Liver (tissue), 9 donors: ENCODE results near the gene DENND1C. TPM values are rescaled to one million over a fixed set of nuclear protein-coding genes. Genes with fewer than 3 reads are reported as not detected.

Experiments
- DNase-seq: peaks from one replicate; pipeline ENCODE4 v3.0.0-alpha.2; 2017; ENCODE audit warnings: low spot score
- H3K27ac ChIP-seq, 2 donors: one replicate each; pipeline ENCODE4 v1.7.0; 2013; ENCODE audit warnings: inconsistent platforms in 2 of 2, low read length in 2 of 2, control low read depth in 1 of 2, low read depth in 1 of 2, mild to moderate bottlenecking in 1 of 2
- H3K27me3 ChIP-seq, 4 donors: one replicate each; pipeline versions ENCODE4 v1.6.1 to v1.7.0; 2013; ENCODE audit warnings: low read length in 3 of 4, inconsistent platforms in 1 of 4, mild to moderate bottlenecking in 1 of 4, moderate library complexity in 1 of 4; ENCODE audit not compliant: control insufficient read depth in 4 of 4, insufficient read depth in 4 of 4
- H3K36me3 ChIP-seq, 4 donors: one replicate each; pipeline versions ENCODE4 v1.6.1 to v1.7.0; 2013; ENCODE audit warnings: low read length in 3 of 4, mild to moderate bottlenecking in 3 of 4, low read depth in 1 of 4, moderate library complexity in 1 of 4; ENCODE audit not compliant: control insufficient read depth in 4 of 4, insufficient read depth in 3 of 4
- H3K4me1 ChIP-seq, 4 donors: one replicate each; pipeline versions ENCODE4 v1.6.1 to v1.7.0; 2013; ENCODE audit warnings: low read length in 3 of 4, mild to moderate bottlenecking in 3 of 4, moderate library complexity in 1 of 4; ENCODE audit not compliant: control insufficient read depth in 4 of 4, insufficient read depth in 4 of 4
- H3K4me3 ChIP-seq, 3 donors: one replicate each; pipeline versions ENCODE4 v1.6.1 to v1.7.0; 2013; ENCODE audit warnings: low read length in 3 of 3, control low read depth in 1 of 3, low read depth in 1 of 3, mild to moderate bottlenecking in 1 of 3
- H3K9ac ChIP-seq, 2 donors: one replicate each; pipeline ENCODE4 v1.7.0; 2013; ENCODE audit warnings: low read length in 2 of 2, mild to moderate bottlenecking in 2 of 2, moderate library complexity in 2 of 2, control low read depth in 1 of 2, low read depth in 1 of 2
- H3K9me3 ChIP-seq, 4 donors: one replicate each; pipeline versions ENCODE4 v1.6.1 to v1.7.0; 2013; ENCODE audit warnings: low read length in 3 of 4; ENCODE audit not compliant: control insufficient read depth in 4 of 4
- EGR1 ChIP-seq, 2 donors: IDR thresholded peaks; 2 replicates each; pipeline ENCODE4 v1.6.1; 2016 to 2018; ENCODE audit warnings: antibody characterized with exemption in 2 of 2, low read depth in 2 of 2
- FOXA2 ChIP-seq: IDR thresholded peaks from 2 replicates; pipeline ENCODE4 v1.6.1; 2016; ENCODE audit warnings: antibody characterized with exemption
- GABPA ChIP-seq, 2 donors: IDR thresholded peaks in 1 of 2; conservative IDR thresholded peaks in 1 of 2; 2 replicates each; pipeline ENCODE4 v1.6.1; 2016; ENCODE audit warnings: antibody characterized with exemption in 2 of 2, mild to moderate bottlenecking in 1 of 2, moderate library complexity in 1 of 2
- HNF4G ChIP-seq: IDR thresholded peaks from 2 replicates; pipeline ENCODE4 v1.6.1; 2016; ENCODE audit warnings: antibody characterized with exemption
- NR2F2 ChIP-seq: IDR thresholded peaks from 2 replicates; pipeline ENCODE4 v1.6.1; 2016; ENCODE audit warnings: antibody characterized with exemption
- RXRA ChIP-seq, 2 donors: IDR thresholded peaks; 2 replicates each; pipeline ENCODE4 v1.6.1; 2017 to 2018; ENCODE audit warnings: antibody characterized with exemption in 2 of 2, mild to moderate bottlenecking in 1 of 2
- TAF1 ChIP-seq: conservative IDR thresholded peaks from 2 replicates; pipeline ENCODE4 v1.6.1; 2016; ENCODE audit warnings: antibody characterized with exemption, mild to moderate bottlenecking
- YY1 ChIP-seq: IDR thresholded peaks from 2 replicates; pipeline ENCODE4 v1.6.1; 2016; ENCODE audit warnings: antibody characterized with exemption, mild to moderate bottlenecking
- WGBS: extraction: QIAGEN DNeasy Blood & Tissue Kit; methylation state at CpG from one replicate; pipeline ENCODE4 v1.1.7; 2013; 5-methylcytosine and 5-hydroxymethylcytosine counted together
- polyA plus RNA-seq, 2 donors: library from polyadenylated mRNA; stranded (reverse) in 1 of 2; unstranded in 1 of 2; fragments of 200-250 nt in 1 of 2; fragments of >200 nt in 1 of 2; fragmentation: Nextera tagmentation in 1 of 2; extraction: Ambion mirVana in 1 of 2; gene quantifications; one replicate each; pipeline versions ENCODE4 v1.2.1 to v1.2.3, GENCODE V29; 2013 to 2015
- total RNA-seq, 2 donors: library from RNA; depleted of rRNA; stranded (reverse); fragments of >200 nt; gene quantifications; one replicate each; pipeline ENCODE4 v1.2.3, GENCODE V29; 2014
- TF ChIP-seq, protein P1 (sequence below): fragments of 150-350 bp; IDR thresholded peaks from 2 replicates; pipeline ENCODE4 v1.5.1; 2017; ENCODE audit warnings: improper control_type of control experiment, low read depth, low read length; ENCODE audit not compliant: missing input control
- TF ChIP-seq, protein P2 (sequence below): IDR thresholded peaks from 2 replicates; pipeline ENCODE4 v1.6.1; 2016; ENCODE audit warnings: antibody characterized with exemption
- TF ChIP-seq, protein P3 (sequence below): IDR thresholded peaks from 2 replicates; pipeline ENCODE4 v1.6.1; 2016; ENCODE audit warnings: antibody characterized with exemption
- TF ChIP-seq, protein P4 (sequence below): IDR thresholded peaks from 2 replicates; pipeline ENCODE4 v1.6.1; 2016; ENCODE audit warnings: antibody characterized with exemption
- donor health status: healthy.
- donor health status: healthy.
- donor health status: healthy.
- donor health status: healthy.
- donor health status: healthy.

The DENND1C gene
- total and polyA plus RNA-seq, 4 donors: 0.99 to 1.5 (median 1.2) TPM

DNA sequence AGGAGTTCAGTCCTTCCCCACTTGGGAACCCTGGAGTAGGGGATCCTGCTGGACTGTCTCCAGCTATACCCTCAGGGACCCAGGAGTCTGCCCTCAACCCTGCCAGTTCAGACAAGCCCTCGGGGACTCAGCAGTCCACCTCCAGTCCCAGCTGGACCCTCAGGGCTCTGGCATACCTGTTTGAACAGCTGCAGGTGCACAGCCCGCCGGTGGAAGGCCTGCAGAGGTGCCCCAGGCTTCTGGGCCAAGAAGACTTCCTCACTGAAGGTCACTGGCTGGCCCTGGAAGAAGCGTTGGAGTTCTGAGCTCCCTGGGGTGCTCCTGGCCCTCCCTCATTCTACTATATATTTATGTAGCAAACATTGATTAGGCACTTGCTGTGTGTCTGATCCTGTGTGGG, 8.9 kb downstream of the DENND1C start:
- H3K4me3 ChIP-seq: no peak overlapping the region
- no peaks in the 10 kb centered on the region for H3K9me3 ChIP-seq
- H3K9ac ChIP-seq: no peak overlapping the region
- H3K27me3 ChIP-seq: no peaks in the 10 kb centered on the region
- no peak for DNase-seq
- TF ChIP-seq, protein P1, sequence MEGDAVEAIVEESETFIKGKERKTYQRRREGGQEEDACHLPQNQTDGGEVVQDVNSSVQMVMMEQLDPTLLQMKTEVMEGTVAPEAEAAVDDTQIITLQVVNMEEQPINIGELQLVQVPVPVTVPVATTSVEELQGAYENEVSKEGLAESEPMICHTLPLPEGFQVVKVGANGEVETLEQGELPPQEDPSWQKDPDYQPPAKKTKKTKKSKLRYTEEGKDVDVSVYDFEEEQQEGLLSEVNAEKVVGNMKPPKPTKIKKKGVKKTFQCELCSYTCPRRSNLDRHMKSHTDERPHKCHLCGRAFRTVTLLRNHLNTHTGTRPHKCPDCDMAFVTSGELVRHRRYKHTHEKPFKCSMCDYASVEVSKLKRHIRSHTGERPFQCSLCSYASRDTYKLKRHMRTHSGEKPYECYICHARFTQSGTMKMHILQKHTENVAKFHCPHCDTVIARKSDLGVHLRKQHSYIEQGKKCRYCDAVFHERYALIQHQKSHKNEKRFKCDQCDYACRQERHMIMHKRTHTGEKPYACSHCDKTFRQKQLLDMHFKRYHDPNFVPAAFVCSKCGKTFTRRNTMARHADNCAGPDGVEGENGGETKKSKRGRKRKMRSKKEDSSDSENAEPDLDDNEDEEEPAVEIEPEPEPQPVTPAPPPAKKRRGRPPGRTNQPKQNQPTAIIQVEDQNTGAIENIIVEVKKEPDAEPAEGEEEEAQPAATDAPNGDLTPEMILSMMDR: no peak
- TF ChIP-seq, protein P2, sequence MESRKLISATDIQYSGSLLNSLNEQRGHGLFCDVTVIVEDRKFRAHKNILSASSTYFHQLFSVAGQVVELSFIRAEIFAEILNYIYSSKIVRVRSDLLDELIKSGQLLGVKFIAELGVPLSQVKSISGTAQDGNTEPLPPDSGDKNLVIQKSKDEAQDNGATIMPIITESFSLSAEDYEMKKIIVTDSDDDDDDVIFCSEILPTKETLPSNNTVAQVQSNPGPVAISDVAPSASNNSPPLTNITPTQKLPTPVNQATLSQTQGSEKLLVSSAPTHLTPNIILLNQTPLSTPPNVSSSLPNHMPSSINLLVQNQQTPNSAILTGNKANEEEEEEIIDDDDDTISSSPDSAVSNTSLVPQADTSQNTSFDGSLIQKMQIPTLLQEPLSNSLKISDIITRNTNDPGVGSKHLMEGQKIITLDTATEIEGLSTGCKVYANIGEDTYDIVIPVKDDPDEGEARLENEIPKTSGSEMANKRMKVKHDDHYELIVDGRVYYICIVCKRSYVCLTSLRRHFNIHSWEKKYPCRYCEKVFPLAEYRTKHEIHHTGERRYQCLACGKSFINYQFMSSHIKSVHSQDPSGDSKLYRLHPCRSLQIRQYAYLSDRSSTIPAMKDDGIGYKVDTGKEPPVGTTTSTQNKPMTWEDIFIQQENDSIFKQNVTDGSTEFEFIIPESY: no peak
- no peak for TF ChIP-seq GABPA (IDR thresholded peaks at IDR 0.05 in 1 of 2, conservative IDR thresholded peaks at IDR 0.05 in 1 of 2)
- TF ChIP-seq, protein P3, sequence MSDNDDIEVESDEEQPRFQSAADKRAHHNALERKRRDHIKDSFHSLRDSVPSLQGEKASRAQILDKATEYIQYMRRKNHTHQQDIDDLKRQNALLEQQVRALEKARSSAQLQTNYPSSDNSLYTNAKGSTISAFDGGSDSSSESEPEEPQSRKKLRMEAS: no peak
- peaks cover 0 to 4% (median 2%) of the 10 kb centered on the region in 4 donors for H3K36me3 ChIP-seq
- H3K27ac ChIP-seq: no peak overlapping the region
- 87% methylated on average over 4 of the region's 4 CpGs for WGBS
- peaks cover 0 to 17% (median 3%) of the 10 kb centered on the region in 4 donors for H3K4me1 ChIP-seq

DNA sequence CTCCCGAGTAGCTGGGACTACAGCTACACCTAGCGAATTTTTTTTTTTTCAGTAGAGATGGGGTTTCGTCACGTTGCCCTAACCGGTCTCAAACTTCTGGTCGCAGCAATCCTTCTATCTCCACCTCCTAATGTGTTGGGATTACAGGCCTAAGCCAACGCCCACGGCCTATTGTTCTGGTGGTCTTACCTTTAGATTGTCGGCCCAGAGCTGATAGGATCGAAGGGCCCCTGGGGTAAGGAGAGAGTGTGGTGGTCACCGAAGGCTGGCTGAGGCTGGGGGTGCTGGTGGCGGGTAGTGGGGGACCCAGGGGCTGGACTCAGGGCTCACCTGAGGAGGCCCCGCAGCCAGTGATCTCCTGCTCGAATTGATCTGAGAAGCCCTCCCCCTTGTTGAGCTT, 10.5 kb downstream of the DENND1C start:
- TF ChIP-seq EGR1 (IDR thresholded peaks at IDR 0.05; ENCODE audit: low read depth in 2 of 2): no peak
- TF ChIP-seq, protein P1: no peak
- H3K36me3 ChIP-seq: peaks cover 3 to 7% (median 5%) of the 10 kb centered on the region in 4 donors
- DNase-seq: no peak
- H3K9ac ChIP-seq: no peak overlapping the region
- H3K27me3 ChIP-seq: no peaks in the 10 kb centered on the region
- WGBS: 86% methylated on average over 14 of the region's 14 CpGs
- H3K27ac ChIP-seq: no peak overlapping the region
- no peak overlapping the region for H3K4me3 ChIP-seq
- H3K4me1 ChIP-seq: peaks cover 0 to 6% (median under 1%) of the 10 kb centered on the region in 4 donors
- no peaks in the 10 kb centered on the region for H3K9me3 ChIP-seq

DNA sequence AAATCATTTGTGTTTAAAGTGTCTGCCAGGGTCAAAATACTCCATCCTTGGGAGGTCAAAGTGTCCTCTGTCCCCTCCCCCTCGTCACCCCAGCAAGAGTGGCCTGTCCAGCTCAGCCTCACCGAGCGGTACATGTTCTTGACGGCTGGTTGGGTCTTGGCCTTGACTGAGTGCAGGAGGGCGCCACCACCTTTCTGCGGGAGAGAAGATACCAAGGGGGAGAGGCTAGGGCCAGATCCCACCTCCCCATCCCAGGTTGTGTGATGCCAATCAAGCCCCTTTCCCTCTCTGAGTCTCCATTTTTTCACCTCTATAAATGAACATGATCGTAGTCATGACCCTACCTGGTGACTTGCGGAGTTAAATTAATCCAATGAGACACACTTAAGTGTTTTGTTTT, 11.4 kb downstream of the DENND1C start:
- Histone ChIP-seq H3K27me3 (no peaks in the 10 kb centered on the region), H3K27ac (no peak overlapping the region), H3K9ac (no peak overlapping the region), H3K36me3 (peaks cover 3 to 9% (median 5%) of the 10 kb centered on the region in 4 donors), H3K9me3 (no peaks in the 10 kb centered on the region), H3K4me3 (no peak overlapping the region), H3K4me1 (peaks cover 0 to 3% (median under 1%) of the 10 kb centered on the region in 4 donors)
- DNase-seq: no peak
- 88% methylated on average over 8 of the region's 8 CpGs for WGBS
- TF ChIP-seq, protein P3: no peak
- TF ChIP-seq NR2F2 (no peak), RXRA (IDR thresholded peaks at IDR 0.05) (no peak), GABPA (IDR thresholded peaks at IDR 0.05 in 1 of 2, conservative IDR thresholded peaks at IDR 0.05 in 1 of 2) (no peak), FOXA2 (no peak), HNF4G (no peak), TAF1 (no peak), YY1 (no peak), EGR1 (IDR thresholded peaks at IDR 0.05; ENCODE audit: low read depth in 2 of 2) (no peak)
- TF ChIP-seq, protein P2: no peak
- TF ChIP-seq, protein P1: no peak
- TF ChIP-seq, protein P4, sequence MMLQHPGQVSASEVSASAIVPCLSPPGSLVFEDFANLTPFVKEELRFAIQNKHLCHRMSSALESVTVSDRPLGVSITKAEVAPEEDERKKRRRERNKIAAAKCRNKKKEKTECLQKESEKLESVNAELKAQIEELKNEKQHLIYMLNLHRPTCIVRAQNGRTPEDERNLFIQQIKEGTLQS: no peak
